ENCODE data around the gene TSPAN18. TPM values are rescaled to one million over a fixed set of nuclear protein-coding genes. Genes with fewer than 3 reads are reported as not detected.

TSPAN18 gene
- total and polyA plus RNA-seq, 8 donors: 27.2 to 85.8 (median 63.7) TPM

GRCh38 chr11:44778195-44779100 is 51.7 kb downstream of the TSPAN18 start:
- ATAC-seq (no peak), DNase-seq (no peak)
- no peaks in the 10 kb centered on the region for H3K27me3 ChIP-seq
- H3K27ac ChIP-seq: no peak overlapping the region
- no peaks in the 10 kb centered on the region for H3K36me3 ChIP-seq
- no peak for TF ChIP-seq CTCF (IDR thresholded peaks at IDR 0.05)
- intact Hi-C loops (cut with DNase I): no loop called here
- no peaks in the 10 kb centered on the region for H3K9me3 ChIP-seq
- H3K4me1 ChIP-seq: peaks cover 6 to 15% of the 10 kb centered on the region in 2 donors
- H3K4me3 ChIP-seq: no peak overlapping the region

- intact Hi-C loops (cut with DNase I): no loop called here
- ATAC-seq (no peak), DNase-seq (no peak)
- Histone ChIP-seq H3K36me3 (no peaks in the 10 kb centered on the region), H3K4me3 (no peak overlapping the region), H3K27me3 (no peaks in the 10 kb centered on the region), H3K4me1 (peaks cover 0 to 6% of the 10 kb centered on the region in 2 donors), H3K9me3 (no peaks in the 10 kb centered on the region), H3K27ac (no peak overlapping the region)
- no peak for TF ChIP-seq CTCF (IDR thresholded peaks at IDR 0.05)
Observed at GRCh38 chr11:44779736-44780520, 53.2 kb downstream of the TSPAN18 start.

GRCh38 chr11:44780940-44781631 is 54.3 kb downstream of the TSPAN18 start:
- H3K4me1 ChIP-seq: peaks cover 0 to 6% of the 10 kb centered on the region in 2 donors
- no peak for TF ChIP-seq CTCF (IDR thresholded peaks at IDR 0.05)
- H3K36me3 ChIP-seq: no peaks in the 10 kb centered on the region
- H3K27me3 ChIP-seq: no peaks in the 10 kb centered on the region
- DNase-seq: peak in 1 of 4 donors; percentile 65
- peak; percentile 67 for ATAC-seq
- no peaks in the 10 kb centered on the region for H3K9me3 ChIP-seq
- H3K4me3 ChIP-seq: no peak overlapping the region
- no peak overlapping the region for H3K27ac ChIP-seq
- intact Hi-C loops (cut with DNase I): no loop called here

- no peak for TF ChIP-seq CTCF (IDR thresholded peaks at IDR 0.05)
- intact Hi-C loops (cut with DNase I): no loop called here
- DNase-seq: no peak
Observed at GRCh38 chr11:44781655-44782054, 54.9 kb downstream of the TSPAN18 start.

More at GRCh38 chr11:44781655-44782054, 54.9 kb downstream of the TSPAN18 start:
- no peak for ATAC-seq
- peaks cover 0 to 6% of the 10 kb centered on the region in 2 donors for H3K4me1 ChIP-seq
- H3K27me3 ChIP-seq: no peaks in the 10 kb centered on the region
- no peak overlapping the region for H3K4me3 ChIP-seq
- H3K9me3 ChIP-seq: no peaks in the 10 kb centered on the region
- no peaks in the 10 kb centered on the region for H3K36me3 ChIP-seq
- H3K27ac ChIP-seq: no peak overlapping the region
